Breast epithelium (tissue), 4 donors: ENCODE data around the gene KCNA1. TPM values are rescaled to one million over a fixed set of nuclear protein-coding genes. Genes with fewer than 3 reads are reported as not detected.

ENCODE experiments used
- DNase-seq, 2 donors: peaks; one replicate each; pipeline ENCODE4 v3.0.0-alpha.2; 2019; ENCODE audit warnings: low spot score in 2 of 2
- H3K27ac ChIP-seq, 2 donors: fragments of 200-600 bp; sonication (generic) in 1 of 2; one replicate each; pipeline ENCODE4 v1.5.1; 2016 to 2019; ENCODE audit warnings: mild to moderate bottlenecking in 1 of 2
- H3K27me3 ChIP-seq, 2 donors: fragments of 200-600 bp; sonication (generic) in 1 of 2; one replicate each; pipeline versions ENCODE4 v1.5.1 to v1.6.0; 2017 to 2019; ENCODE audit warnings: control low read depth in 1 of 2, mild to moderate bottlenecking in 1 of 2
- H3K36me3 ChIP-seq: fragments of 200-600 bp; one replicate; pipeline ENCODE4 v1.5.1; 2019
- H3K4me1 ChIP-seq, 2 donors: fragments of 200-600 bp; sonication (generic); one replicate each; pipeline ENCODE4 v1.5.1; 2016 to 2019; ENCODE audit warnings: control low read depth in 1 of 2
- H3K4me3 ChIP-seq, 3 donors: fragments of 200-600 bp; sonication (generic); 1 replicate in 2 of 3; 2 replicates in 1 of 3; pipeline ENCODE4 v1.5.1; 2016 to 2019; ENCODE audit warnings: mild to moderate bottlenecking in 3 of 3, moderate library complexity in 2 of 3
- H3K9me3 ChIP-seq, 2 donors: fragments of 200-600 bp; sonication (generic) in 1 of 2; one replicate each; pipeline ENCODE4 v1.5.1; 2016 to 2019; ENCODE audit warnings: control low read depth in 1 of 2
- POLR2A ChIP-seq: fragments of 450-650 bp; IDR thresholded peaks from one replicate; pipeline ENCODE4 v1.6.1; 2016; ENCODE audit warnings: antibody characterized with exemption, mild to moderate bottlenecking, moderate library complexity
- POLR2AphosphoS5 ChIP-seq, 3 donors: sonication (generic); formaldehyde crosslinking; IDR thresholded peaks; one replicate each; pipeline ENCODE4 v1.6.1; 2017; ENCODE audit warnings: antibody characterized with exemption in 3 of 3
- intact Hi-C: fragments of 100-400 bp; cut with DNase I; formaldehyde crosslinking; loops from one replicate; pipeline ENCODE4 v1.15.1; 2023; ENCODE audit warnings: low total_unique reads
- total RNA-seq, 3 donors: library from RNA; depleted of rRNA; stranded (reverse); fragments of >200 nt; gene quantifications; one replicate each; pipeline ENCODE4 v1.1.0, GENCODE V29; 2016
- TF ChIP-seq, protein P1 (sequence below), 3 donors: fragments of 450-650 bp; IDR thresholded peaks; one replicate each; pipeline ENCODE4 v1.5.1; 2016 to 2017; ENCODE audit warnings: antibody characterized with exemption in 3 of 3, mild to moderate bottlenecking in 3 of 3, moderate library complexity in 3 of 3

KCNA1 gene
- total RNA-seq, 3 donors from 2014 or later, result 0.48 to 1.3 (median 1.3) TPM

DNA sequence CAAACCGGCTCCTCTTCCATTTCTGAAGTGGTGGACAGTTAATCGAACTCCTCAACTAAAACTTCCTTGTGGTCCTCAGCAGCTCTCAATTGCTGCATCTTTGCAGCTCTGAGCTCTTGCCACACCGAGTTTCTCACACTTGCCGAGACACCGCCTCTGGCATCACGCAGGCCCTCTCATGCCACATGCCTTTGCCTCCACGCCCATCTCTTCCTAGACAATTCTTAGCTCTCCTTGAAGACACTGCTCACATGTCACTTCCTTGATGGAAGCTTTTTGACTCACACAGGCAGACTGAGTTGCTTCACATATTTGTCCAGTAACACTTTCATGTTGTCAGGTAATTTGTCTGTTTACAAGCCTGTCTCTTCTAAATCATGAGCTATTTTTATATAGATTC is 29.2 kb downstream of the KCNA1 start:
- no peaks in the 10 kb centered on the region for H3K9me3 ChIP-seq
- no peak overlapping the region for H3K4me3 ChIP-seq
- no peaks in the 10 kb centered on the region for H3K27me3 ChIP-seq
- TF ChIP-seq, protein P1, sequence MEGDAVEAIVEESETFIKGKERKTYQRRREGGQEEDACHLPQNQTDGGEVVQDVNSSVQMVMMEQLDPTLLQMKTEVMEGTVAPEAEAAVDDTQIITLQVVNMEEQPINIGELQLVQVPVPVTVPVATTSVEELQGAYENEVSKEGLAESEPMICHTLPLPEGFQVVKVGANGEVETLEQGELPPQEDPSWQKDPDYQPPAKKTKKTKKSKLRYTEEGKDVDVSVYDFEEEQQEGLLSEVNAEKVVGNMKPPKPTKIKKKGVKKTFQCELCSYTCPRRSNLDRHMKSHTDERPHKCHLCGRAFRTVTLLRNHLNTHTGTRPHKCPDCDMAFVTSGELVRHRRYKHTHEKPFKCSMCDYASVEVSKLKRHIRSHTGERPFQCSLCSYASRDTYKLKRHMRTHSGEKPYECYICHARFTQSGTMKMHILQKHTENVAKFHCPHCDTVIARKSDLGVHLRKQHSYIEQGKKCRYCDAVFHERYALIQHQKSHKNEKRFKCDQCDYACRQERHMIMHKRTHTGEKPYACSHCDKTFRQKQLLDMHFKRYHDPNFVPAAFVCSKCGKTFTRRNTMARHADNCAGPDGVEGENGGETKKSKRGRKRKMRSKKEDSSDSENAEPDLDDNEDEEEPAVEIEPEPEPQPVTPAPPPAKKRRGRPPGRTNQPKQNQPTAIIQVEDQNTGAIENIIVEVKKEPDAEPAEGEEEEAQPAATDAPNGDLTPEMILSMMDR (IDR thresholded peaks at IDR 0.05), result no peak
- TF ChIP-seq POLR2A, result no peak
- TF ChIP-seq POLR2AphosphoS5 (IDR thresholded peaks at IDR 0.05), result no peak
- H3K27ac ChIP-seq, result no peak overlapping the region
- no peak for DNase-seq
- intact Hi-C loops, result no loop called here
- H3K4me1 ChIP-seq, result no peaks in the 10 kb centered on the region
- H3K36me3 ChIP-seq, result no peaks in the 10 kb centered on the region

DNA sequence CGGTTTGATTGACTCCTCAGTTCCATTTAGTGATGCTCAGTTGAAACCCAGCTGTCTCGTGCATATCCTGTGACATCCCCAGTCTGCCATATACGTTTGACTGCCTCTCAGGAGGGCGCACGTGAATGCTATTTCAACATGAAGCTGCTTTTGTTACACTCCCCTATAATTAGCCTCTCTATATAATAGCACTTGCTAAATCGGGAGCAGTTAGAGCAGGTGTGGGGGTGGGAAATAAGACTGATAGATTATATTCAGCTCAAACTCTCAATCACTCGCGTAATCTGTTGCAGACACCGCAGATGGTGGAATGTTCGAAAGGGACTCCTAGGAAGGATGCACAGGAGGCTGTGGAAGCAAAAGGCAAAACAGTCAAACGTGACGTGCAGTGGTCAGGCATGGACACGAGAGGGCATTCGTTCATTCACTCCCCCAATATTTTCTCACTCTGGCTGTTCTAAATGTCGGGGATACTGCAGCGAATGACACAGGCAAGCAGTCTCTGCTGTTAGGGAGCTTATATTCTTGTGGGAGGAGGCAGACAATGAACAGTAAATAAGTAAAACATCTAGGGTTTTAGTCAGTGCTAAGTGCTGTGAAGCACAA is 29.8 kb downstream of the KCNA1 start:
- Histone ChIP-seq H3K27ac (no peak overlapping the region), H3K4me1 (no peaks in the 10 kb centered on the region), H3K9me3 (no peaks in the 10 kb centered on the region), H3K27me3 (no peaks in the 10 kb centered on the region), H3K36me3 (no peaks in the 10 kb centered on the region), H3K4me3 (no peak overlapping the region)
- intact Hi-C loops, result no loop called here
- TF ChIP-seq, protein P1 (IDR thresholded peaks at IDR 0.05), result no peak
- TF ChIP-seq POLR2A, result no peak
- TF ChIP-seq POLR2AphosphoS5 (IDR thresholded peaks at IDR 0.05), result no peak
- DNase-seq, result no peak

DNA sequence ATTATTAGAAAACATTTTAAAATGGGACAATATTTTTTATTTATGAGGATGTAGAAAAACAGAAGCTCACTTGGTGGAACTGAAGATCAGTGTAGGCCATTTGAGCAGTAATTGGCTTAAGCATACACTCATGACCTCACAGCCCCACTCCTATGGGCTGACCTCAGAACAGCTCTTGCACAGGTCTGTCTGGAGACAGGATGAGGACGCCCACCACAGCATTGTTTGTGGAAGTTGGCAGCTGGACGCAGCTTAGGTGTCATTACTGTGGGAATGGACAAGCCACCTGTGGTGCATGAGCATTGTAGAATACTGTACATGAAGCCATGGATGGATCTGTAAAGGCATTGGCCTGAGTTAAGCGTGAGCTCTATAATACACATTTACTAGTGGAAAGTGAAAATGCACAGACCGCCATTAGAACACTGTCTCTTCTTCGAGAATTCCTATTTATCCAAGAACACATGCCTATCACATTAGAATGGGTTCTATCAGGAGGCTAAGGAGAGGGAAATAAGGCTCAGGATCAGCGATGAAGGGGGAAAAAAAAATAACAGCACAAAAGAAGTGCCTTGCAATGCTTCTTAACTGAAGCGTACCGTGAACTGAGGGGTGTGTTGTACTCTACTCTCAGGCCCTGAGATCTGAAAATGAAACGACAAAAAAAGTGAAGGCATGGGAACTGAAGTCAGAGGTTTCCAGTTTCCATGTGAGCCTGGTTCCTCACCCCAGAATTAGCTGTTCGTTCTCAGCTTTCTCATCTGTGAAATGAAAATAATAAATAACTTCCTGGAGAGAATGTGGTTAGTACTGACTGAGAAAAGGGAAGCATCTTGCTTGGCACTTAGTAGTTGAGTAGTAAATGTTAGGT is 33.6 kb downstream of the KCNA1 start:
- no peaks in the 10 kb centered on the region for H3K36me3 ChIP-seq
- H3K4me3 ChIP-seq, result no peak overlapping the region
- intact Hi-C loops, result loop anchor here (1.0 kb wide), 1 partner anchor 30 kb away; no protein-coding TSS in a partner anchor
- no peak for DNase-seq
- no peaks in the 10 kb centered on the region for H3K9me3 ChIP-seq
- H3K27me3 ChIP-seq, result no peaks in the 10 kb centered on the region
- no peaks in the 10 kb centered on the region for H3K4me1 ChIP-seq
- TF ChIP-seq POLR2A, result no peak
- TF ChIP-seq, protein P1 (IDR thresholded peaks at IDR 0.05), result no peak
- no peak for TF ChIP-seq POLR2AphosphoS5 (IDR thresholded peaks at IDR 0.05)
- H3K27ac ChIP-seq, result no peak overlapping the region

GRCh38 chr12:4943938-4944284 is 34.2 kb downstream of the KCNA1 start:
- no peaks in the 10 kb centered on the region for H3K36me3 ChIP-seq
- H3K4me3 ChIP-seq, result no peak overlapping the region
- no peaks in the 10 kb centered on the region for H3K9me3 ChIP-seq
- TF ChIP-seq POLR2AphosphoS5 (IDR thresholded peaks at IDR 0.05), result no peak
- TF ChIP-seq POLR2A, result no peak
- TF ChIP-seq, protein P1 (IDR thresholded peaks at IDR 0.05), result no peak
- no peaks in the 10 kb centered on the region for H3K27me3 ChIP-seq
- H3K4me1 ChIP-seq, result no peaks in the 10 kb centered on the region
- intact Hi-C loops, result loop anchor here (1.0 kb wide), 1 partner anchor 31 kb away; no protein-coding TSS in a partner anchor
- DNase-seq, result no peak
- no peak overlapping the region for H3K27ac ChIP-seq

- DNase-seq, result no peak
- intact Hi-C loops, result no loop called here
- Histone ChIP-seq H3K27ac (no peak overlapping the region), H3K9me3 (no peaks in the 10 kb centered on the region), H3K27me3 (no peaks in the 10 kb centered on the region), H3K4me3 (no peak overlapping the region), H3K4me1 (no peaks in the 10 kb centered on the region), H3K36me3 (no peaks in the 10 kb centered on the region)
- TF ChIP-seq, protein P1 (IDR thresholded peaks at IDR 0.05), result no peak
- no peak for TF ChIP-seq POLR2AphosphoS5 (IDR thresholded peaks at IDR 0.05)
- no peak for TF ChIP-seq POLR2A
These were observed 37.5 kb downstream of the KCNA1 start for GRCh38 chr12:4947253-4947652.
